ENCODE measurements around the gene REG4.

DNA sequence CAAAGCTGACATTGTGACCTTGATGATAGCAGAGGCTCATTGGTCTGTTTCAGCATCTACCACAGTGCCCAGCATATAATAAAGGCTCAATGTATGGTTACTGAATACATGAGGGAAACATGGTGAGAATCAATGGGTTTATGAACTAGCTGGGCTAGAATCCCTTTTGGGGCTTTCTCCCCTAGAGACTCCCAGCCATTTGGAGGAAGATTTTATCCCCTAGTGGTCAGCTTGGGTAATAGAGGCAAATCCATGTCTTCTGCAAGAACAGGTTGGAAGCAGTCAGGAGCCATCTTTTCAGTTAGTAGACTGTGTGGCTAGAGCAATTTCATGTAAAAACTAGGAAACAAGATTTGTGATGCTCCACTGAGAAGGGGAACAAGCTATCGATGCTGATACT is 15.8 kb upstream of the REG4 start:
- TF ChIP-seq CTCF (IDR thresholded peaks at IDR 0.05; ENCODE audit: low read depth, low read length) = peak; percentile 42
- TF ChIP-seq EZH2phosphoT487 (IDR thresholded peaks at IDR 0.05; ENCODE audit: low read depth) = no peak

Data from OCI-LY3 (cell line).